ENCODE measurements around the gene TGFBR3. TPM values are rescaled to one million over a fixed set of nuclear protein-coding genes. Genes with fewer than 3 reads are reported as not detected.

TGFBR3 gene
- total RNA-seq, 2 donors from 2014 or later = 60.8 to 62.4 TPM

GRCh38 chr1:91725618-91725988, 160.3 kb downstream of the TGFBR3 start:
- H3K36me3 ChIP-seq = no peaks in the 10 kb centered on the region
- H3K9me3 ChIP-seq = no peaks in the 10 kb centered on the region
- peaks cover 19 to 25% of the 10 kb centered on the region in 2 donors for H3K4me1 ChIP-seq (ENCODE audit: control insufficient read depth in 1 of 2, low read depth in 2 of 2)
- H3K4me3 ChIP-seq = peak overlapping the region; percentile 23
- ATAC-seq (ENCODE audit: insufficient number of reproducible peaks, low FRiP score, low read depth) (no peak), DNase-seq (ENCODE audit: low spot score) (no peak)
- no peaks in the 10 kb centered on the region for H3K27me3 ChIP-seq (replicated peaks; ENCODE audit: insufficient read depth)
- H3K27ac ChIP-seq = peak overlapping the region; percentile 75 to 81
- no peak for TF ChIP-seq CTCF (IDR thresholded peaks at IDR 0.05)

GRCh38 chr1:91724644-91725043, 161.3 kb downstream of the TGFBR3 start:
- DNase-seq (ENCODE audit: low spot score) (no peak), ATAC-seq (ENCODE audit: insufficient number of reproducible peaks, low FRiP score, low read depth) (no peak)
- Histone ChIP-seq H3K27ac (no peak overlapping the region), H3K4me3 (no peak overlapping the region), H3K9me3 (no peaks in the 10 kb centered on the region), H3K36me3 (peaks cover 4% of the 10 kb centered on the region), H3K27me3 (replicated peaks; ENCODE audit: insufficient read depth) (no peaks in the 10 kb centered on the region), H3K4me1 (ENCODE audit: control insufficient read depth in 1 of 2, low read depth in 2 of 2) (peaks cover 19 to 25% of the 10 kb centered on the region in 2 donors)
- TF ChIP-seq CTCF (IDR thresholded peaks at IDR 0.05) = no peak

DNA sequence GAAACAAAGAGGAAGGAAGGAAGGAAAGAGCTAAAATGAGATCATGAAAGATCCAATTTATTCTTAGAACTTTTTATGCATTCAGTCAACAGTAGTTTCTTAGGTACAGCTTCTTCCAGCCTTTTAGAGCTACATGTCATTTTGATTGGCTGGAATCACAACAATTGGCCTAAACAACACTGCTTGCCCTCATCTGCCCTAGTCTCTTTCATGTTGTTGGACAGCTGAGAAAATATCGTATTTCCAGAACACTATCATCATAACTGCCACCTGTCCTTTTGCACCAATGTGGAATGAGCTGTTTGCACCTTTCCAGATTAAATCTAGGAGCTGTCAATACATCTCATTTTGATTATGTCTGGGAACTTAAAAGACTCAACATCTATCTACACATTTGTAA, 161.7 kb downstream of the TGFBR3 start:
- Histone ChIP-seq H3K27me3 (replicated peaks; ENCODE audit: insufficient read depth) (no peaks in the 10 kb centered on the region), H3K27ac (no peak overlapping the region), H3K9me3 (no peaks in the 10 kb centered on the region), H3K36me3 (peaks cover 6% of the 10 kb centered on the region), H3K4me1 (ENCODE audit: control insufficient read depth in 1 of 2, low read depth in 2 of 2) (peaks cover 19 to 25% of the 10 kb centered on the region in 2 donors), H3K4me3 (no peak overlapping the region)
- no peak for ATAC-seq (ENCODE audit: insufficient number of reproducible peaks, low FRiP score, low read depth)
- no peak for DNase-seq (ENCODE audit: low spot score)
- TF ChIP-seq CTCF (IDR thresholded peaks at IDR 0.05) = no peak

DNA sequence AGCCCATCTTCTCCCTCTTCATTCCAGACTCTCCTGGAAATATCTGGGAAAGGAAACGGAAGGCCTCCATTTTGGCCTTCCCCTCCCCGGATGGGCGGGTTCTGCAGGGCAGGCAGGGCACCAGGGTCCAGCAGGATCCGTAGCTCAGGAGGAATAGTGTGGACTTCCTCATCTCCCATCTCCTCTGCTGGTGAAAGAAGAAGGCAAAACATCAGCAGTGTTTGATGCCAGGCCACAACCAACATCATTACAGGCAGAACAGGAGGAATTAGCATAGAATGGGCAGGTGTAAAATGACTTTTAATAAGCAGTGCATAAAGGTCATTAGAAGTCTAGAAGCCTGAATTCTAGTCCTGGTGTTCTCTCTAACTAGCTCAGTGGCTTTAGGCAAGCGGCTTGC, 165.9 kb downstream of the TGFBR3 start:
- H3K36me3 ChIP-seq = peaks cover 12% of the 10 kb centered on the region
- ATAC-seq (ENCODE audit: insufficient number of reproducible peaks, low FRiP score, low read depth) = no peak
- H3K27ac ChIP-seq = no peak overlapping the region

DNA sequence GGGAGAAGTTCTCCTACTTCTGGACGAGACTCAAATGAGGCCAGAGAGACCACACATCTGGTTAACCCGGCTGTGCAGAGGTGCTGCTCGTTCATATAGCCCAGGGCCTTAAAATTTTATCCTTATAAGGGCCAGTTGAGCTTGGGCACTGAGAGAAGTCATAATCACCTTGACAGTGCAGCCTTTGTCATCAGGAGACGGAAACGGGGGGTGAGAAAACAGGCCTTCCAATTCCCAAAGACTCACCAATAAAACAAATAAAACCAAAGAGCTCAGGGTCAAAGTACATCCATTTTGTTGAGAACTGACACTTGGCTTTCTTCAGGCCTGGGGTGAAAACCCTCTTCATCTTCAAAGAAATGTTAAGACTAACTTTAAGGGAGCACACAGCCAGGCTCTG, 167.1 kb downstream of the TGFBR3 start:
- no peaks in the 10 kb centered on the region for H3K4me1 ChIP-seq (ENCODE audit: control insufficient read depth in 1 of 2, low read depth in 2 of 2)
- ATAC-seq (ENCODE audit: insufficient number of reproducible peaks, low FRiP score, low read depth) (no peak), DNase-seq (ENCODE audit: low spot score) (no peak)
- H3K27me3 ChIP-seq (replicated peaks; ENCODE audit: insufficient read depth) = no peaks in the 10 kb centered on the region
- no peak overlapping the region for H3K27ac ChIP-seq
- no peak overlapping the region for H3K4me3 ChIP-seq
- H3K9me3 ChIP-seq = no peaks in the 10 kb centered on the region
- H3K36me3 ChIP-seq = peaks cover 12% of the 10 kb centered on the region
- TF ChIP-seq CTCF (IDR thresholded peaks at IDR 0.05) = no peak

More for the DNA sequence above, 165.9 kb downstream of the TGFBR3 start:
- Histone ChIP-seq H3K9me3 (no peaks in the 10 kb centered on the region), H3K4me3 (no peak overlapping the region), H3K27me3 (replicated peaks; ENCODE audit: insufficient read depth) (no peaks in the 10 kb centered on the region), H3K4me1 (ENCODE audit: control insufficient read depth in 1 of 2, low read depth in 2 of 2) (peaks cover under 1 to 2% of the 10 kb centered on the region in 2 donors)
- no peak for TF ChIP-seq CTCF (IDR thresholded peaks at IDR 0.05)
- no peak for DNase-seq (ENCODE audit: low spot score)
